ENCODE measurements around the gene ADAD1.

Gene ADAD1

DNA sequence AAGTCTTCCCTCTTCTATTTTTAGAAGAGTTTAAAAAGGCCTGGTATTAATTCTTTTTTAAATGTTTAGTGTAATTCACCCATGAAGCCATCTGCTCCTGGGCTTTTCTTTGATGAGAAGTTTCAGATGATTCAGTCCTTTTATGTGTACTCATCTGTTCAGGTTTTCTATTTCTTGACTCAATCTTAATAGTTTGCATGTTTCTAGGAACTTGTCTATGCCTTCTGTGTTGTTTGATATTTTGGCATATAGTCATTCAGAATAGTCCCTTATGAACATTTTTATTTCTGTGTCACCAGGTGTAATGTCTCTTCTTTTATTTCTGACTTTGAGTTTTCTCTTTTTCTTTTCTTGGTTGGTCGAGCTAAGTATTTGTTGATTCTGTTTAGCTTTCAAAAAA lies 97.9 kb downstream of the ADAD1 start:
- H3K9me3 Mint-ChIP-seq: peaks cover 3% of the 10 kb centered on the region
- no peak overlapping the region for H3K27ac Mint-ChIP-seq
- ATAC-seq (ENCODE audit: low read depth): no peak
- no peaks in the 10 kb centered on the region for H3K36me3 Mint-ChIP-seq
- H3K4me3 Mint-ChIP-seq: no peak overlapping the region
- H3K4me1 Mint-ChIP-seq: no peaks in the 10 kb centered on the region
- H3K27me3 Mint-ChIP-seq: peaks cover 4% of the 10 kb centered on the region
- DNase-seq (ENCODE audit: low spot score in 2 of 2): no peak
